HCT116 (cell line): ENCODE measurements around the gene MAML3.

ENCODE experiments used
- CTCF ChIP-seq, 3 experiments: fragments of 200-600 bp in 1 of 3; sonication (generic) in 1 of 3; IDR thresholded peaks in 2 of 3; conservative IDR thresholded peaks in 1 of 3; 2 replicates each; pipeline ENCODE4 v1.5.1; 2012 to 2017; ENCODE audit warnings: low read depth in 2 of 3, low read length in 2 of 3, antibody characterized with exemption in 1 of 3, borderline replicate concordance in 1 of 3, control low read depth in 1 of 3, mild to moderate bottlenecking in 1 of 3, mixed read lengths in 1 of 3, mixed run types in 1 of 3, moderate library complexity in 1 of 3; ENCODE audit not compliant: insufficient read depth in 1 of 3
- EZH2 ChIP-seq: fragments of 200-600 bp; sonication (generic); IDR thresholded peaks from 2 replicates; pipeline ENCODE4 v1.6.1; 2017; ENCODE audit warnings: antibody characterized with exemption, mixed run types
- JUND ChIP-seq: IDR thresholded peaks from 2 replicates; pipeline ENCODE4 v1.6.1; 2012
- POLR2A ChIP-seq: IDR thresholded peaks from 2 replicates; pipeline ENCODE4 v1.7.0; 2011; ENCODE audit warnings: borderline replicate concordance; ENCODE audit not compliant: insufficient read depth, insufficient read length; ENCODE audit errors: extremely low read depth
- POLR2AphosphoS5 ChIP-seq: IDR thresholded peaks from 2 replicates; pipeline ENCODE4 v1.6.1; 2011; ENCODE audit warnings: mild to moderate bottlenecking, low read depth, low read length, moderate library complexity
- SIN3A ChIP-seq: IDR thresholded peaks from 2 replicates; pipeline ENCODE4 v1.6.1; 2012; ENCODE audit warnings: low read depth
- SP1 ChIP-seq: IDR thresholded peaks from 2 replicates; pipeline ENCODE4 v1.6.1; 2012; ENCODE audit warnings: low read depth
- TCF7L2 ChIP-seq: IDR thresholded peaks from 2 replicates; pipeline ENCODE4 v1.7.0; 2011; ENCODE audit warnings: borderline replicate concordance, inconsistent platforms; ENCODE audit not compliant: insufficient read depth, insufficient read length; ENCODE audit errors: extremely low read depth
- YY1 ChIP-seq: IDR thresholded peaks from 2 replicates; pipeline ENCODE4 v1.6.1; 2011; ENCODE audit warnings: low read length, low read depth, moderate library complexity, mild to moderate bottlenecking; ENCODE audit not compliant: insufficient replicate concordance; ENCODE audit errors: extremely low read depth
- ZNF274 ChIP-seq: fragments of 200-500 bp; sonication (Bioruptor generic); IDR thresholded peaks from 2 replicates; pipeline ENCODE4 v1.6.1; 2014; ENCODE audit warnings: mild to moderate bottlenecking, low read depth, low read length, inconsistent platforms
- TF ChIP-seq, protein P1 (sequence below): IDR thresholded peaks from 2 replicates; pipeline ENCODE4 v1.6.1; 2012; ENCODE audit warnings: low read depth

DNA sequence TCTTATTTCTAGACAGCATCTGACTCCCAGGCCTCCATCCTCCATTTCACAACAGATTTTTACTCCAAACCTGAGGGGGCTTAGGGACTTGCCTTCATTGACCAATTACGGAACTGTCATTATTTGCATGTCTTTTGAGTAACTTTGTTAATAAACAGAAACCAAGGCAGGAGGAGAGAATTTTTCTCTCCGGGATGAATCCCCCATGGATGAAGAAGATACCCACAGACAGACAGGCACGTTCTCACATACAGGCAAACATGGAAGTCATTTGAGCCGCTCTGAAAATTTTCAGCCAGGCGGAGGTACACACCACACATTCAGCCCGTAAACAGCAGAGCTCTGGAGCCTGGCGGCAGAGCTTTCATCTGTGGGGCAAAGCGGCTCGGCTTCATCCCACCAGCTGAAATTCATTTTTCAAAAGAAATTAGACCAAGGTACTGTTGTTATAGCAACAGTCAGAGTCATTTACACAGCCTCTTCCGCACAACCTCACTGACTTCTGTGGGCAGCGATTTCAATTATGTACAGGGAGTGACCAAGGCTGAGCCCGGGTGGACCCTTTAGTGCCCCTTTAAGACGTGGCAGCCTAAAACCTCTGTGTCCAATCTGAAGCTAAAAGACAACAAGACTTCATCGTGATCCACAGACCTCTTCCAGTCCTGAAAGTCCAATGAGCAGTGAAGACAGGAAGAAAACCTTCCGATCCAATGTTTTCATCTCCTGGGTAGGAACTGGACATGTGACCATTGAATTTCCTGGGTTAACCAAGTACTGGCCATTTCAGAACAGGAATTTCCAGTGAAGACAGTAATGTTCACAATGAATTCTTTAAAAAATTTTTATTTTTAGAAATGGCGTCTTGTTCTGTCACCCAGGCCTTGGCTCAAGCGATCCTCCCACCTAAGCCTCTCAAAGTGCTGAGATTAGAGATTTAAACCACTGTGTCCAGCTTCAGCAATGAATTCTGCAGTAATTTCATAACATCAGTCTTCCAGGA is 251.4 kb downstream of the MAML3 start:
- TF ChIP-seq JUND: no peak
- no peak for TF ChIP-seq POLR2A
- TF ChIP-seq CTCF (IDR thresholded peaks at IDR 0.05 in 2 of 3, conservative IDR thresholded peaks at IDR 0.05 in 1 of 3; ENCODE audit: borderline replicate concordance in 1 of 3, insufficient read depth in 1 of 3, low read depth in 2 of 3, low read length in 2 of 3): no peak
- TF ChIP-seq POLR2AphosphoS5: no peak
- TF ChIP-seq, protein P1, sequence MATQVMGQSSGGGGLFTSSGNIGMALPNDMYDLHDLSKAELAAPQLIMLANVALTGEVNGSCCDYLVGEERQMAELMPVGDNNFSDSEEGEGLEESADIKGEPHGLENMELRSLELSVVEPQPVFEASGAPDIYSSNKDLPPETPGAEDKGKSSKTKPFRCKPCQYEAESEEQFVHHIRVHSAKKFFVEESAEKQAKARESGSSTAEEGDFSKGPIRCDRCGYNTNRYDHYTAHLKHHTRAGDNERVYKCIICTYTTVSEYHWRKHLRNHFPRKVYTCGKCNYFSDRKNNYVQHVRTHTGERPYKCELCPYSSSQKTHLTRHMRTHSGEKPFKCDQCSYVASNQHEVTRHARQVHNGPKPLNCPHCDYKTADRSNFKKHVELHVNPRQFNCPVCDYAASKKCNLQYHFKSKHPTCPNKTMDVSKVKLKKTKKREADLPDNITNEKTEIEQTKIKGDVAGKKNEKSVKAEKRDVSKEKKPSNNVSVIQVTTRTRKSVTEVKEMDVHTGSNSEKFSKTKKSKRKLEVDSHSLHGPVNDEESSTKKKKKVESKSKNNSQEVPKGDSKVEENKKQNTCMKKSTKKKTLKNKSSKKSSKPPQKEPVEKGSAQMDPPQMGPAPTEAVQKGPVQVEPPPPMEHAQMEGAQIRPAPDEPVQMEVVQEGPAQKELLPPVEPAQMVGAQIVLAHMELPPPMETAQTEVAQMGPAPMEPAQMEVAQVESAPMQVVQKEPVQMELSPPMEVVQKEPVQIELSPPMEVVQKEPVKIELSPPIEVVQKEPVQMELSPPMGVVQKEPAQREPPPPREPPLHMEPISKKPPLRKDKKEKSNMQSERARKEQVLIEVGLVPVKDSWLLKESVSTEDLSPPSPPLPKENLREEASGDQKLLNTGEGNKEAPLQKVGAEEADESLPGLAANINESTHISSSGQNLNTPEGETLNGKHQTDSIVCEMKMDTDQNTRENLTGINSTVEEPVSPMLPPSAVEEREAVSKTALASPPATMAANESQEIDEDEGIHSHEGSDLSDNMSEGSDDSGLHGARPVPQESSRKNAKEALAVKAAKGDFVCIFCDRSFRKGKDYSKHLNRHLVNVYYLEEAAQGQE: no peak
- TF ChIP-seq SP1: no peak
- TF ChIP-seq ZNF274: no peak
- TF ChIP-seq SIN3A: no peak
- TF ChIP-seq EZH2: no peak
- no peak for TF ChIP-seq TCF7L2
- TF ChIP-seq YY1: no peak
